Psoas muscle (tissue), 8 donors: ENCODE measurements around the gene TNNI3. TPM values are rescaled to one million over a fixed set of nuclear protein-coding genes. Genes with fewer than 3 reads are reported as not detected.
"Not testable (repeated sequence)": the region's sequence is repeated elsewhere in the genome, so short reads cannot be mapped to it uniquely, and the experiment has no call there.

ENCODE experiments used
- ATAC-seq, 4 donors: fragments of 200-7000 bp; cut with Tn5 transposase; one replicate each; pipeline ENCODE4 v1.9.1; 2020; ENCODE audit warnings: moderate library complexity in 3 of 4, mild to moderate bottlenecking in 2 of 4
- DNase-seq, 2 donors: peaks; one replicate each; pipeline ENCODE4 v3.0.0-alpha.2; 2020
- H3K27ac ChIP-seq: fragments of 200-600 bp; one replicate; pipeline ENCODE4 v1.8.0; 2022
- H3K27me3 ChIP-seq, 3 donors: fragments of 200-600 bp in 1 of 3; one replicate each; pipeline versions ENCODE4 v1.6.1 to v1.8.0; 2013 to 2022; ENCODE audit warnings: low read length in 2 of 3, mild to moderate bottlenecking in 2 of 3, moderate library complexity in 1 of 3; ENCODE audit not compliant: insufficient read depth in 3 of 3
- H3K36me3 ChIP-seq, 2 donors: fragments of 200-600 bp in 1 of 2; one replicate each; pipeline versions ENCODE4 v1.6.1 to v1.8.0; 2013 to 2022; ENCODE audit warnings: low read depth in 1 of 2, mild to moderate bottlenecking in 1 of 2, moderate library complexity in 1 of 2; ENCODE audit not compliant: insufficient read depth in 1 of 2
- H3K4me1 ChIP-seq: fragments of 200-600 bp; one replicate; pipeline ENCODE4 v1.8.0; 2022
- H3K4me3 ChIP-seq: fragments of 200-600 bp; one replicate; pipeline ENCODE4 v1.8.0; 2022; ENCODE audit warnings: mild to moderate bottlenecking
- H3K9me3 ChIP-seq: fragments of 200-600 bp; one replicate; pipeline ENCODE4 v1.8.0; 2022
- WGBS, 3 donors: extraction: QIAGEN DNeasy Blood & Tissue Kit; methylation state at CpG; one replicate each; pipeline versions ENCODE4 v1.1.6 to v1.1.7; 2013; 5-methylcytosine and 5-hydroxymethylcytosine counted together
- intact Hi-C, 2 donors: fragments of 100-400 bp; cut with DNase I; formaldehyde crosslinking; loops; one replicate each; pipeline versions ENCODE4 v1.11.0 to v1.14.2; 2022
- long read RNA-seq, 2 donors: library from polyadenylated mRNA; unstranded; transcript quantifications; one replicate each; pipeline ENCODE4 v2.0.0, GENCODE V29; 2021
- polyA plus RNA-seq, 3 donors: library from polyadenylated mRNA; stranded (reverse); fragments of 200-250 nt; gene quantifications; one replicate each; pipeline ENCODE4 v1.2.3, GENCODE V29; 2013
- total RNA-seq, 4 donors: library from RNA; stranded (reverse); fragmentation: NEBNext Ultra II Directional in 2 of 4; extraction: Animal tissue kit (Norgen Biotek cat#: 25700) in 2 of 4; gene quantifications; one replicate each; pipeline versions ENCODE4 v1.2.1 to v1.2.4, GENCODE V29; 2021 to 2023
- TF ChIP-seq, protein P1 (sequence below): fragments of 200-600 bp; IDR thresholded peaks from one replicate; pipeline ENCODE4 v1.8.0; 2022; ENCODE audit warnings: antibody characterized with exemption
- donor health status: healthy with polysubstance abuse.
- donor health status: DM: no; HTN: no; CAD: no; lungs with moderate emphysema.
- donor health status: Bipolar disorder and iron deficiency.
- donor health status: healthy.
- donor health status: DM: yes; HTN: yes; CAD: no.
- donor health status: DM: no; HTN: no; CAD: no.
- donor health status: DM: no; HTN: no; CAD: no.
- donor health status: DM: yes; HTN: yes; CAD: no.

TNNI3 gene
- 10 to 100 TPM in 1 of 4 donors, 1 to 10 TPM in 3; 5.0 to 16.2 (median 7.4) TPM for total RNA-seq
- 10 to 100 TPM; 13.4 to 17.4 (median 15.2) TPM for polyA plus RNA-seq
- long read RNA-seq, donor 1, transcript TNNI3-202 (4 exons, 699 nt) = major isoform, 9 of 11 reads
- long read RNA-seq, donor 1, partial matches to known transcripts = 0 of 11 reads
- long read RNA-seq, donor 1, other reads (novel, unspliced or antisense) = 0 of 11 reads
- long read RNA-seq, donor 2, partial matches to known transcripts = 0 of 1 reads
- long read RNA-seq, donor 2, other reads (novel, unspliced or antisense) = 0 of 1 reads

DNA sequence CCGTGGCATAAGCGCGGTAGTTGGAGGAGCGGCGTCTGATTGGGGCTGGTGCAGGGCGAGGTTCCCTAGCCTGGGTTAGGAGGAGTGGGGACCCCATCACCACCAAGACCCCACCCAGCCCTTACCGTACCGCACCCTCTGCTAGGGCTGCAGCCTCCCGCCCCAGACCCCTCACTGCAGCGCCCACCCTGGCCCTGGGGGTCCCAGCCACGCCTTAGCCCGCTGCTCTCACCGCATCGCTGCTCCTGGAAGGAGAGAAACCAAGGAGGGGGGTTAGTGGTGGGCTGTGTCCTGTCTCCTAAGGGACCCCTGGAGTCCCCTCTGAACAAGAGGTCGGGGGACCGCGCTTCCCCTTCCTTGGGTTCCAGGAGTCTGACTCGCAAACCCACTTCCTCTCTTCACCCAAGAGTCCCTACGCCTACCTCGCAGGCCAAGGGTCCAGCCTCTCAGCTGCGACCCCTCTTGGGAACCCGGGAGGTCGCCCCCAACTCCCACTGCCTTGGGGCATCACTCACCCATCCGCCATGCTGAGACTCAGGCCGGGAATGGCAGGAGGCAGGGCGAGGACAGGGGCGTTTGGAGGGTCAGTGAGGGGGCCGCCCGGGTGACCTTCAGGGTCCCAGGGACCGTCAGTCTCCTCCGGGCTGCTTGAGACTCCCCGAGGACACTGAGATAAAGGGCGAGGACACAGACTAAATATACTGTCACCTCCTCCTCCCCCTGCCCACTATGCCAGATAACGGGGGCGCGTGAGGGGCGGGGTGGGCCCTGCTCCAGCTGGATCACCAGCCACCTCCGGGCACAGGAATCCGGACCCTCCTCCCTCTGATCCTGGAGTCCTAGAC, at the start of gene TNNI3:
Gene TNNI3, minus strand, starts transcription at position 669 of the 845 bp plus-strand sequence. Its CDS starts 143 bp downstream, at position 526.
- ATAC-seq (no peak), DNase-seq (no peak)
- intact Hi-C loops = no loop called here
- H3K27ac ChIP-seq = peak within 1 kb of the TSS; percentile 53
- TF ChIP-seq, protein P1, sequence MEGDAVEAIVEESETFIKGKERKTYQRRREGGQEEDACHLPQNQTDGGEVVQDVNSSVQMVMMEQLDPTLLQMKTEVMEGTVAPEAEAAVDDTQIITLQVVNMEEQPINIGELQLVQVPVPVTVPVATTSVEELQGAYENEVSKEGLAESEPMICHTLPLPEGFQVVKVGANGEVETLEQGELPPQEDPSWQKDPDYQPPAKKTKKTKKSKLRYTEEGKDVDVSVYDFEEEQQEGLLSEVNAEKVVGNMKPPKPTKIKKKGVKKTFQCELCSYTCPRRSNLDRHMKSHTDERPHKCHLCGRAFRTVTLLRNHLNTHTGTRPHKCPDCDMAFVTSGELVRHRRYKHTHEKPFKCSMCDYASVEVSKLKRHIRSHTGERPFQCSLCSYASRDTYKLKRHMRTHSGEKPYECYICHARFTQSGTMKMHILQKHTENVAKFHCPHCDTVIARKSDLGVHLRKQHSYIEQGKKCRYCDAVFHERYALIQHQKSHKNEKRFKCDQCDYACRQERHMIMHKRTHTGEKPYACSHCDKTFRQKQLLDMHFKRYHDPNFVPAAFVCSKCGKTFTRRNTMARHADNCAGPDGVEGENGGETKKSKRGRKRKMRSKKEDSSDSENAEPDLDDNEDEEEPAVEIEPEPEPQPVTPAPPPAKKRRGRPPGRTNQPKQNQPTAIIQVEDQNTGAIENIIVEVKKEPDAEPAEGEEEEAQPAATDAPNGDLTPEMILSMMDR = no peak
- H3K9me3 ChIP-seq = no peaks in the 10 kb centered on the region
- H3K4me1 ChIP-seq = no peaks in the 10 kb centered on the region
- H3K36me3 ChIP-seq = no peaks in the 10 kb centered on the region
- H3K27me3 ChIP-seq = peaks cover 0 to 30% (median 6%) of the 10 kb centered on the region in 3 donors
- 55 to 59% (median 56%) methylated on average over 36 to 39 of the region's 39 CpGs for WGBS, 3 donors
- peak within 1 kb of the TSS; percentile 59 for H3K4me3 ChIP-seq

DNA sequence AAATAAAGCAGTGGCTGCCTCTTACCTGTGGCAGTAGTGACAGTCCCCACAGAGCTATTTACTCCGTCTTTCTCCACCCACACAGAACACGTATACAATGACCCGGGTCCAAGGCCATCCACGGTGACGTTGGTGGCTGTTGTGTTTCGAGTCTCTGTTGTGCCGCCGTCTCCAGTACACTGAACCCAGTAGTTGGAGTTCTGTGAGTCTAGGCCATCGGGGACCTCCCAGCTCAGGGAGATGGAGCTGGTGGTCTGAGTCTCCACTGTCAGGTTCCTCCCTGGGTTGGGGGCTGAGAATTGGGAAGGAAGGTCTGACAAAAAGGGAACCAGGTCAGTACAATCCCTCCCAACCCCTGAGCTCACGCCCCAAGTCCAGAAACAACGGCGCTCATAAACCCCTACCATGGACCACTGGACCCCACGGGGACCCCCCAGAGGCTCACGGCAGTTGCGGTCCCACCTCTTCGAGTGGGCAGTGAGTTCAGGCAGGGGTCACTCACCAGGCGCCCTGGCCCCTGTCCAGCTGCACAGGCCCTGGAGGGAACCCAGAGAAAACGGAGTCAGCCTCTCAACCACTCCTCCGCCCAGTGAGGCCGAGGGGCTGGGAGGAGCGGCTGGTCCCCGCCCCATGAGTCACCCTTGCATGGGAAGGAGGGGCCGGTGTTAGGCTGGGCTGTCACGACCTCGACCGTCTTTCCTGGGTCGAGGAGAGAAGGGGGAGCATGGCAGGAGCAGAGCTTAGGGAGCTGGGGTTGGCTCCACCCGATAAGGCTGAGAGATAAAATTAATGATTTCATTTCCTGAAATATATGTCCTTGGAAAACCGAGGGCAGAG, 49.4 kb upstream of the TNNI3 start:
- no peak overlapping the region for H3K27ac ChIP-seq
- H3K27me3 ChIP-seq = peaks cover 0 to 43% (median 2%) of the 10 kb centered on the region in 3 donors
- WGBS, 3 donors = 26 to 30% (median 29%) methylated on average over 28 to 29 of the region's 29 CpGs
- no peaks in the 10 kb centered on the region for H3K36me3 ChIP-seq
- H3K4me3 ChIP-seq = no peak overlapping the region
- H3K4me1 ChIP-seq = peaks cover 4% of the 10 kb centered on the region
- ATAC-seq (peak; percentile 57 to 73 (median 60)), DNase-seq (peak; percentile 77 to 83)
- no peaks in the 10 kb centered on the region for H3K9me3 ChIP-seq
- TF ChIP-seq, protein P1 = no peak
- intact Hi-C loops = no loop called here

DNA sequence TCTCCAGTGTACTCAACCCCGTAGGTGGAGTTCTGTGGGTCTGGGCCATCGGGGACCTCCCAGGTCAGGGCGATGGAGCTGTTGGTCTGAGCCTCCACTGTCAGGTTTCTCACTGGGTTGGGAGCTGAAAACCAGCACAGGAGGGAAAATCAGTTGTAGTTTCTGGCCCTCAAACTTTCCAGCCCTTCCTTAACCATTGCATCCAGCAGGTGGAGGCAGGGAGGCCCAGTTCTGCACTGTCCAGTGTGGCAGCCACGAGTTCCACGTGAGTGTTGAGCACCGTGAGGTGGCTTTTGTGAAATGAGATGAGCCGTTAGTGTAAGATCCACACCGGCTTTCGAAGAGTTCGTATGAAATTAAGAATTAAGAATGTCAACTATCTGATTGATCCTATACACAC, 44.7 kb upstream of the TNNI3 start:
- WGBS, 3 donors = 58 to 60% (median 59%) methylated on average over 10 of the region's 10 CpGs
- H3K4me1 ChIP-seq, H3K36me3 ChIP-seq, DNase-seq, H3K4me3 ChIP-seq, intact Hi-C loops, ATAC-seq, H3K27ac ChIP-seq, H3K9me3 ChIP-seq: not testable (repeated sequence)
- peaks cover 0 to 46% (median 8%) of the 10 kb centered on the region in 3 donors for H3K27me3 ChIP-seq

DNA sequence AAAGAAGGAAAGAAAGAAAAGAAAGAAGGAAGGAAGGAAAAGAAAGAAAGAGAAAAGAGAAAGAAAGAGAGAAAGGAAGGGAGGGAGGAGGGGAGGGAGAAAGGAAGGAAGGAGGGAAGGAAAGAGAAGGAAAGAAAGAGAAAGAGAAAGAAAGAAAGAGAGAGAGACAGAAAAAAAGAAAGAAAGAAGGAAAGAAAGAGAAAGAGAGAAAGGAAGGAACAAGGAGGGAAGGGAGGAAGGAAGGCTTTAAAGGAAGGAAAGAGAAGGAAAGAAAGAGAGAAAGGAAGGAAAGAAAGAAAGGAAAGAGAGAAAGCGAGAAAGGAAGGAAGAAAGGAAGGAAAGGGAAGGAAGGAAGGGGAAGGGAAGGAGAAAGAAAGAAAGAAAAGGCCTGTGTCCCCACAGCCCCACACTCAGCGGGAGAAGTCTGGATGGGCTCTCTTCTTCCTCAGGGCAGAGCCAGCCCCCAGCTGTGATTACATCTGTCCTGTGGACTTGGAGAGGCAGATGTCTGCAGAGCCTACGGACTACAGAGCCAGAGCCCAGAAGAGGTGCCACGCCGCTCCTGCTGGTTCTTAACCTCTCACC, 42.2 kb upstream of the TNNI3 start:
- ATAC-seq = no peak
- DNase-seq = no peak
- Histone ChIP-seq H3K27me3 (peaks cover 0 to 21% (median 8%) of the 10 kb centered on the region in 3 donors), H3K27ac (no peak overlapping the region), H3K4me3 (no peak overlapping the region), H3K9me3 (no peaks in the 10 kb centered on the region), H3K4me1 (no peaks in the 10 kb centered on the region), H3K36me3 (no peaks in the 10 kb centered on the region)
- intact Hi-C loops = no loop called here
- whole genome bisulfite sequencing, 3 donors = 46 to 55% (median 49%) methylated on average over 5 of the region's 5 CpGs
- TF ChIP-seq, protein P1 = no peak
